HG03039 (cell line): ENCODE measurements around the gene NUP210.

Source experiments
- ATAC-seq: cut with Tn5 transposase; IDR thresholded peaks from one replicate; pipeline ENCODE4 v1.9.1; 2021; ENCODE audit warnings: mild to moderate bottlenecking, moderate library complexity; ENCODE audit not compliant: unreplicated experiment

NUP210 gene

GRCh38 chr3:13352621-13353131 lies 67.4 kb downstream of the NUP210 start:
- ATAC-seq: no peak

DNA sequence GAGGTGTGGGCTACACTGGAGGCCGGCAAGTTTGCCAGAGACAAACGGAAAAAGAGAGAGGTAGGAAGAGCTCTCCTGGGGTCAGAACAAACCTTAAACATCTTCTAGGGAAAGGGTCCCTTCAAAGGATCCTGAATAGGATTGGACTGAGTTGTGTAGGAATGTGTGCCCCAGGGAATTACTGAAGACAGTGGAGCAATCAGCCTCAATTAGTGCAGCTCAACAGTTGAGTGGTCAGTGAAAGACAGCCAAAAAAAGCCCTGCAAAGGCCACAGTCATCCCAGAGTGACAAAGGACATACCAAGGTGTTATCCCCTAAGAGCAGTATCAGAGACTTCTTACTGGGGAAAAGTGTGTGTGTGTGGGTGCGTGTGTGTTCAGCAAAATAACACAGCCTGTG lies 70.3 kb downstream of the NUP210 start:
- ATAC-seq: no peak

- ATAC-seq: no peak
Measured at GRCh38 chr3:13348661-13349396, 71.3 kb downstream of the NUP210 start.

- no peak for ATAC-seq
Measured at GRCh38 chr3:13348100-13348499, 72.0 kb downstream of the NUP210 start.

- no peak for ATAC-seq
Measured at GRCh38 chr3:13347390-13347950, 72.7 kb downstream of the NUP210 start.

DNA sequence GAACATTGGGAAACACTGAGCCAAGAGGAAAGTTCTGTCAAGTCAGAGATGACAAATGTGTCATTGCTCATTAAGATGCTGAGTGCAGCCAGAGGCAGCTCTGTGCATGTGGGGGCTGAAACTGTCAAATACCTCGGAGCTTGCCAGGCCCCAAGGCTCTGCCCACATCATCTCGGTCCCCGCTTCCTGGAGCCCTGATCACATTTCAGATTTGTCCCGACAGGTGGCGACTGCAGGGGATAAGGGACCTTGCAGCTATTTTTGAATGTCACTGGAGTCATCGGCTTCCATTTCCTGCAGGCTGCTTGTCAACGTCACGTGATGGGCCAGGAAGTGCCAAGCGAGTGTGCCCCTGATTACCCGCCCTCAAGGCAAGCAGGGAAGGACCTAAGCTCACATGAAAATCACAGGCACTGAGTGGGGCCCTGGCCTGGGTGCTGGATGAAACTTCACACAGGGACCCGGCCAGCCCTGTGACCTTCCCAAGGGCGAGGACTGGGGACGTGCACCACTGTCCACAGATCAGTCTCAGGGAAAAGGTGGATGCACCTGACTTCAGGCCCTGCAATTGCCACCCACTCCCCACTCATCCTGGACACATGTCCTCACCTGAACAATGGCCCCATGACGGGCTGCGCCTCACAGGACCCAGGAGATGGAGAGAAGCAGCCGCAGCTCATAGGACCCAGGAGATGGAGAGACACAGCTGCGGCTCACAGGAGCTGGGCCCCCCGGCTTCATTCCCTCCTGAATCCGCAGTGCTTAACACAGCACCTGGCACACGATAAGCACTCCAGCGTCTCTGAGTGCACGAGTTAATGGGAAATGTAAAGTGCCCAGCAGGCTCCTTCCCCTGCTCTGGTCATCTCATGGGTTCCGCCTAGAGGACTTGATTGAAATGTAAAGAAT lies 73.4 kb downstream of the NUP210 start:
- no peak for ATAC-seq

- no peak for ATAC-seq
Measured at GRCh38 chr3:13345772-13346171, 74.3 kb downstream of the NUP210 start.

GRCh38 chr3:13345284-13345683 lies 74.8 kb downstream of the NUP210 start:
- ATAC-seq: no peak

- ATAC-seq: no peak
Measured at GRCh38 chr3:13344663-13345062, 75.5 kb downstream of the NUP210 start.

GRCh38 chr3:13343601-13344000 lies 76.5 kb downstream of the NUP210 start:
- no peak for ATAC-seq

GRCh38 chr3:13341229-13341905 lies 78.8 kb downstream of the NUP210 start:
- no peak for ATAC-seq

DNA sequence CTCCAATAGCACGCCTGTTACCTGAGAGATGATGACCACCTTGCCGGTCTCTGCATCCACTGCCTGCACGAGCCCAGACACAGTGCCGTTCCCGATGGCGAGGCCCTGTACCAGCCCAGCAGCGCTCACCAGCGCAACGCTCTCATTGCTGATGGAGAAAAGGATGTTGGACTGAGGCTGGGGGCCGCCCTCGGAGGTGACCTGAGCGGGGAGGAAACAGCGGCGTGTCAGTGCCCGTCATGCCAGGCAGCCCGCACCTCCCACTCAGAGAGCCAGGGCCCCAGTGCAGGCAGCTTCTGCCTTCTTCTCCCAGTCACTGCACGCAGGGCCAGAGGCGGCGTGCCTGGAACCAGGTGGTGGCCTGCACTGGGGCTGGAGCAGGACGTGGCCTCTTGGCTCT lies 80.3 kb downstream of the NUP210 start:
- no peak for ATAC-seq

DNA sequence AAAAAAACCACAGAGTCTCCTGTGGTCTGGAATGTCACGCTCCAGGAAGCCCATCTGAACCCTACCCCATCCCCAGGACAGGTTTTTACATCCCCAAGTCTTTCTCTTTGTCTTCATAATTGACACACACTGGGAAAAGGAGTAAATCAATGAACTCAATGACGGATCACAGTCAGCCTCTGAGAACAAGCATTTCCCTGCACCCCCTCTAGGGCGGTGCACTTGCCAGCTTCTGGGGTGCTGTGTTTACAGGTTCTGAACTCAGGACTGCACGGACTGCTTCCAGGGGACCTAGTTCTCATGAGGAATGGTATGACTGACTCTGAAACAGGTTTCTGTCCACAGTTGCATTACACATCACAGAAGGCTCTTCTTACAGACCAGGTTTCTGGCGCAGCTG lies 81.1 kb downstream of the NUP210 start:
- no peak for ATAC-seq

- ATAC-seq: no peak
Measured at GRCh38 chr3:13338231-13338630, 81.9 kb downstream of the NUP210 start.

GRCh38 chr3:13336592-13336991 lies 83.5 kb downstream of the NUP210 start:
- no peak for ATAC-seq

- ATAC-seq: no peak
Measured at GRCh38 chr3:13335503-13335902, 84.6 kb downstream of the NUP210 start.

GRCh38 chr3:13335059-13335458 lies 85.1 kb downstream of the NUP210 start:
- no peak for ATAC-seq

GRCh38 chr3:13333236-13333897 lies 86.8 kb downstream of the NUP210 start:
- no peak for ATAC-seq

DNA sequence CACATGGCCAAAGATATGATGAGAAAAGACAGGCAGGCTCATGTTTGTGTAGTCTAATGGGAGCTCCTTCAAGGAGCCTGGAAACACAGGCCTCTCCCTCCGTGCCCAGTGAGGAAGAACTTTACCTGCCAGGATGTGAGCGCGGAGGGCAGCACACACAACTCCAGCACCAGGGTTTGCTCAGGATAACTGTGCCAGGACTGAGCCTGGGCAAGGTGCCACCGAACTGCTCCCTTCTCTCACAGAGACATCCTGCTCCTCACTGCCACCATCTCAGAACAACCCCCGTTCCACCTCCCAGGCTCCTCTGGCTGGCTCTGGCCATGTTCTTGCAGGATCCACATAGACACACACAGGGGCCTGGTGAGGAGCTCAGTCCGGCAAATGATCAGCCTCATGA lies 87.4 kb downstream of the NUP210 start:
- ATAC-seq: no peak

DNA sequence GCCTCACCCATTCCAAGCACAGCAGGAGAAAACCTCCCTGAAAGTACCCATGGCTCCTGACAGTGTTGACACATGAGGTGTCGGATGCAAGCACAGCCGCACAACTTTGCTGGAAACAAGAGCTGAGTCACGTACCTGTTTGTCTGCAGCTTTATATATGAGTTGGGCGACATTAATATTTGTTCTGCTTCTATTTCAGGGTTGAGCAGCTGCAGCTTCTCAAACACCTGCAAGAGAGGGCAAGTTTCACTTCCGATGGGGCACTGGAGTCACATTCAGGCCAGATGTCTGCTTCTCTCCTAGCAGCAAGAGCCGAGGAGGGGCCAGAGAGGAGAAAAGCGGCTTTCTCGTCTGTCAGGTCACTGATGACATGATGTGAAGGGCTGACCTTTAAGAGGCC lies 88.0 kb downstream of the NUP210 start:
- peak; percentile 86 for ATAC-seq

GRCh38 chr3:13329746-13330145 lies 90.4 kb downstream of the NUP210 start:
- no peak for ATAC-seq
